Loucy (cell line): Measurements from ENCODE around the gene ETNPPL.

ENCODE experiments used
- CTCF ChIP-seq: fragments of 200-600 bp; sonication (generic); conservative IDR thresholded peaks from 2 replicates; pipeline ENCODE4 v1.5.1; 2014; ENCODE audit warnings: mild to moderate bottlenecking, antibody characterized with exemption, low read length
- EZH2phosphoT487 ChIP-seq: fragments of 200-600 bp; IDR thresholded peaks from 2 replicates; pipeline ENCODE4 v1.6.1; 2018; ENCODE audit warnings: antibody characterized with exemption, mild to moderate bottlenecking, moderate library complexity, borderline replicate concordance

GRCh38 chr4:108763226-108763593 lies 357 bp upstream of the ETNPPL start:
- TF ChIP-seq CTCF (no peak), EZH2phosphoT487 (no peak)
